T-helper 1 cell treated with Interleukin-12 subunit alpha and Interleukin-12 subunit beta and Interleukin-4 antibody, amounts not matched to agents 30 μg/mL and 1 μg/mL, for 36 hours (primary cell): Measurements from ENCODE around the gene PACSIN3.
A peak's percentile ranks its signal among the peaks of the same experiment; 100 is the strongest.

Experiments used
- H3K27ac Mint-ChIP-seq: one replicate; pipeline ENCODE4 v1.8.0; 2021; ENCODE audit warnings: mild to moderate bottlenecking, mixed read lengths
- H3K27me3 Mint-ChIP-seq: one replicate; pipeline ENCODE4 v1.8.0; 2021; ENCODE audit warnings: low read depth, mixed read lengths
- H3K36me3 Mint-ChIP-seq: one replicate; pipeline ENCODE4 v1.8.0; 2021; ENCODE audit warnings: low read depth, mixed read lengths
- H3K4me1 Mint-ChIP-seq: one replicate; pipeline ENCODE4 v1.8.0; 2021; ENCODE audit warnings: low read depth, mixed read lengths
- H3K4me3 Mint-ChIP-seq: one replicate; pipeline ENCODE4 v1.8.0; 2021; ENCODE audit warnings: mild to moderate bottlenecking, moderate library complexity, mixed read lengths
- H3K9me3 Mint-ChIP-seq: one replicate; pipeline ENCODE4 v1.8.0; 2021; ENCODE audit warnings: mixed read lengths

PACSIN3 gene

DNA sequence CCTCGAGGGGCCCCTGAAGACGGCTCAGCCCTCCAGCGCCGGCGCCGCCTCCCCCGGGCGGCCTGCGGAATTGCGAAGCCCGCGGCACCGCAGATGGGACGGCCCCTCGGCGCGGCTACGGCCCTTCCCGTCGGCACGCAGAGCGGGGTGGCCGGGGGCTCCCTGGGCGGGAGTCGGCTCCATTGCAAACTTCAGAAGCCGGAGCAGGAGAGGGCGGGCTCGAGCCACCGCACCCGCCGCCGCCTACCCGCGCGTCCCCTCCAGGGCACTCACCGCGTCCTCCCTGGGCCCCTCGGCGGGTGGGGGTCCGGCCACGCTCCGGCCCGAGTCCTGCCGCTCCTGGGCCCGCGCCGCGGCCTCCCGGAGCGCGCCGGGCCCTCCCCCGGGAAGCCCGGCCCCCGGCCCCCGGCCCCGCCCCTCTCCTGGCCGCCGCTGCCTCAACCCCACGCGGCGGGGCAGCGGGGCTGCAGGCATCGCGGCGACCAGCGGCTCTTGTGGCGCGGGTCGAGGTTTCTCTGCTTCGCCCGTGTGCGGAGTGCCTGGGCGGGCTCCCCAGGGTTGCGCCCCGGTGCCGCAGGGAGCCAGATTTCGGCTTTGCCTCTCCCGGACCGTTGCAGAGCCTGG, at the start of gene PACSIN3:
PACSIN3 (minus strand) TSS at position 359 of the 624 bp plus-strand sequence. CDS start 3,707 bp downstream, outside the sequence.
- H3K4me3 Mint-ChIP-seq: peak within 1 kb of the TSS; percentile 70

GRCh38 chr11:47235163-47235562, 48.9 kb upstream of the PACSIN3 start:
- peak overlapping the region; percentile 88 for H3K27ac Mint-ChIP-seq
- peaks cover 41% of the 10 kb centered on the region for H3K36me3 Mint-ChIP-seq
- no peaks in the 10 kb centered on the region for H3K27me3 Mint-ChIP-seq
- H3K4me3 Mint-ChIP-seq: peak overlapping the region; percentile 70
- peaks cover 29% of the 10 kb centered on the region for H3K4me1 Mint-ChIP-seq
- no peaks in the 10 kb centered on the region for H3K9me3 Mint-ChIP-seq

More for the DNA sequence above, at the start of gene PACSIN3:
- Mint-ChIP-seq H3K27me3 (peaks cover 35% of the 10 kb centered on the region), H3K27ac (no peak within 1 kb of the TSS), H3K9me3 (no peaks in the 10 kb centered on the region), H3K4me1 (peaks cover 5% of the 10 kb centered on the region), H3K36me3 (no peaks in the 10 kb centered on the region)

- H3K27me3 Mint-ChIP-seq: no peaks in the 10 kb centered on the region
- H3K4me3 Mint-ChIP-seq: peak overlapping the region; percentile 70
- H3K36me3 Mint-ChIP-seq: peaks cover 37% of the 10 kb centered on the region
- peak overlapping the region; percentile 88 for H3K27ac Mint-ChIP-seq
- H3K4me1 Mint-ChIP-seq: peaks cover 29% of the 10 kb centered on the region
- no peaks in the 10 kb centered on the region for H3K9me3 Mint-ChIP-seq
Observed at GRCh38 chr11:47234669-47235100, 48.5 kb upstream of the PACSIN3 start.

DNA sequence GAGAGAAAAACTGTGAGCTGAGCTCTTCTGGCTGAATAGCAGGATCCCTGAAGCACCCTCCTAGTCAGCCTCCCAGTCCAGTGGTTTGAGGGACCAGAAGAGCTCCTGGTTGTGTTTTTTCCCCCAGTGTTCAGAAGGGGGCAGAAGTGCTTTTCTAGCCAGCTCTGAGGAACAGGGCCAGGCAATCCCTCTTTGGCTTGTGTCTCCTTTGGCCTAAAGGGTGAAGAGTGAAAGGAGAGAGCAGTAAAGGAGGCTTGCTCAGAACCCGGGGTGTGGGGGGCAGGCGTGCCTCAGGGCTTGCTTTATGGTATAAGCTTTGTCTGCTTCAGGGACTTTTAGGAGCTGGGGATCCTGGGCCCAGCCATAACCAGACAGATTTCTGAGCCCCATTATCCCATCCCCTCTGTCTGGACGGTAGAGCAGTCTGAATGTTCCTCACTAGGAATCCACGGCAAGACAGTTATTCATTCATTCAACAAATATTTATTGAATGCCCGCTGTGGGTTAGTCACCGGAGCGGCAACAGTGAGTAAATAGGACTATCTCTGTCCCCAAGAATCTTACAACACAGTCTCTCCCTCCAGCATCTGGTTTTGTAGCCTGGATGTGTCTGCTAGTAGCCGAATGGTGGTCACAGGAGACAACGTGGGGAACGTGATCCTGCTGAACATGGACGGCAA, 47.9 kb upstream of the PACSIN3 start:
- H3K4me1 Mint-ChIP-seq: peaks cover 32% of the 10 kb centered on the region
- peak overlapping the region; percentile 21 for H3K4me3 Mint-ChIP-seq

GRCh38 chr11:47233051-47233450, 46.8 kb upstream of the PACSIN3 start:
- H3K27me3 Mint-ChIP-seq: no peaks in the 10 kb centered on the region
- no peaks in the 10 kb centered on the region for H3K9me3 Mint-ChIP-seq
- H3K4me3 Mint-ChIP-seq: no peak overlapping the region
- H3K4me1 Mint-ChIP-seq: peaks cover 37% of the 10 kb centered on the region
- H3K27ac Mint-ChIP-seq: no peak overlapping the region
- peaks cover 43% of the 10 kb centered on the region for H3K36me3 Mint-ChIP-seq

More for the DNA sequence above, 47.9 kb upstream of the PACSIN3 start:
- peak overlapping the region; percentile 88 for H3K27ac Mint-ChIP-seq
- H3K9me3 Mint-ChIP-seq: no peaks in the 10 kb centered on the region
- H3K27me3 Mint-ChIP-seq: no peaks in the 10 kb centered on the region
- peaks cover 41% of the 10 kb centered on the region for H3K36me3 Mint-ChIP-seq

GRCh38 chr11:47229161-47229560, 42.9 kb upstream of the PACSIN3 start:
- peak overlapping the region; percentile 50 for H3K27ac Mint-ChIP-seq
- H3K4me1 Mint-ChIP-seq: peaks cover 34% of the 10 kb centered on the region
- no peaks in the 10 kb centered on the region for H3K27me3 Mint-ChIP-seq
- no peak overlapping the region for H3K4me3 Mint-ChIP-seq
- H3K36me3 Mint-ChIP-seq: peaks cover 44% of the 10 kb centered on the region
- no peaks in the 10 kb centered on the region for H3K9me3 Mint-ChIP-seq

DNA sequence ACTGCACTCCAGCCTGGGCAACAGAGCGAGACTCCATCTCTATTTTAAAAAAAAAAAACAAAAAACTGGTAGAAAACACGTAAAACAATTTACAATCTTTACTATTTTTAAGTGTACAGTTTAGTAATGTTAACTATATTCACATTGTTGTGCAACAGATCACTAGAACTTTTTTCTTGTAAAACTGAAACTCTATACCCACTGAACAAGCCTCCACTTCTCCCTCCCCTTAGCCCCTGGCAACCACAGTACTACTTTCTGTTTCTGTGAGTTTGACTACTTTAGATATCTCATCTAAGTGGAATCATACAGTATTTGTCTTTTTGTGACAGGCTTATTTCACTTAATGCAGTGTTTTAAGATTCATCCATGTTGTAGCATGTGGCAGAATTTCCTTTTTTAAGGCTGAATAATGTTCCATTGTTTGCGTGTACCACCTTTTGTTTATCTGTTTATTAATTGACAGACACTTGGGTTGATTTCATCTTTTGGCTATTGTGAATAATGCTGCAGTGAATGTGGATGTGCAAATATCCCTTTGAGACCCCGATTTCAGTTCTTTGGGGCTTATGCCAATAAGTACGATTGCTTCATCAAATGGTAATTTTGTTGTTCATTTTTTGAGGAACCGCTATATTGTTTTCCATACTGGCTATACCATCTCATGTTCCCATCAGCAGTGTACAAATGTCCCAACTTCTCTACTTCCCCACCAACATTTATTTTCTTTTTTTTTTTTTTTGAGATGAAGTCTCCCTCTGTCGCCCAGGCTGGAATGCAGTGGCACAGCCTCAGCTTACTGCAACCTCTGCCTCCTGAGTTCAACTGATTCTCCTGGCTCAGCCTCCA, 39.5 kb upstream of the PACSIN3 start:
- no peaks in the 10 kb centered on the region for H3K27me3 Mint-ChIP-seq
- H3K36me3 Mint-ChIP-seq: peaks cover 47% of the 10 kb centered on the region
- H3K4me3 Mint-ChIP-seq: no peak overlapping the region
- H3K4me1 Mint-ChIP-seq: peaks cover 30% of the 10 kb centered on the region
- H3K9me3 Mint-ChIP-seq: no peaks in the 10 kb centered on the region
- H3K27ac Mint-ChIP-seq: peak overlapping the region; percentile 82

DNA sequence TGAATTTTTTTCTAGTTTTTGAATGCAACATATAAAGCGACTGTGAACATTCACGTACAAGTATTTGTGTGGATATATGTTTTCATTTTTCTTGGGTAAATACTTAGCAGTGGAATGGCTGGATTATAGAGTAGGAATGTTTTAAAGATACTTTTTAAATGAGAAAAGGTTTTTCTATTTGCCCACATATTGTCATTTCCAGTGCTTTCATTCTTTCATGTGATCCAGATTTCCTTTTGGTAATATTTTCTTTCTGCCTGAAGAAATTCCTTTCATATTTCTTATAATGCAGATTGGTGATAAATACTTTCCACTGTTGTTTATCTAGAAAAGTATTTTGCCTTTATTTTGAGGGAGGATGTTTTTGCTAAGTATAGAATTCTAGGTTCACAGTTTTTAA, 36.5 kb upstream of the PACSIN3 start:
- Mint-ChIP-seq H3K27me3 (no peaks in the 10 kb centered on the region), H3K36me3 (peaks cover 47% of the 10 kb centered on the region), H3K4me1 (peaks cover 39% of the 10 kb centered on the region), H3K27ac (no peak overlapping the region), H3K4me3 (no peak overlapping the region), H3K9me3 (no peaks in the 10 kb centered on the region)

DNA sequence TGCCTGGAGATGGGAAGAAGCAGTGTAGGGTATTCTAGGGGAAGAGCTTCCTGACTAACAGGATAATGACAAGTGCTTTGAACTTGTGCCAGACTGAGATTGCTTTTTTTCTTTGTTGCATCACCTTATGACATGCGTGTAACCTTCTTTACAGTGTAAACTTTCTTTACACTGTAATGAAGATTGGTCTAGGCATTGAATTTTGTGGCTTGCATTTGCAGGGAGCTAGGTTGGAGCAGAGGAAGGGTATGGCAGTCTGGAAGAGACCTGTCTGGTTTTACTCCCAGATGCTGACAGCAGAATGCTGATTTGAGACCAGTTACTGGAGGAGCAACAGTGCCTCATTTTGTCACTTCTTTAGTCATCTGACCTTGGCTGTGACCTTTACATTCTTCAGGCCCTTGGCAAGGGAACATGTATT, 34.2 kb upstream of the PACSIN3 start:
- H3K4me3 Mint-ChIP-seq: peak overlapping the region; percentile 4
- peaks cover 48% of the 10 kb centered on the region for H3K36me3 Mint-ChIP-seq
- peaks cover 37% of the 10 kb centered on the region for H3K4me1 Mint-ChIP-seq
- H3K27ac Mint-ChIP-seq: peak overlapping the region; percentile 46
- no peaks in the 10 kb centered on the region for H3K9me3 Mint-ChIP-seq
- no peaks in the 10 kb centered on the region for H3K27me3 Mint-ChIP-seq

- Mint-ChIP-seq H3K27ac (peak overlapping the region; percentile 99), H3K27me3 (no peaks in the 10 kb centered on the region), H3K9me3 (no peaks in the 10 kb centered on the region), H3K36me3 (peaks cover 37% of the 10 kb centered on the region), H3K4me3 (peak overlapping the region; percentile 94), H3K4me1 (peaks cover 38% of the 10 kb centered on the region)
Observed at GRCh38 chr11:47216121-47216798, 30.0 kb upstream of the PACSIN3 start.

DNA sequence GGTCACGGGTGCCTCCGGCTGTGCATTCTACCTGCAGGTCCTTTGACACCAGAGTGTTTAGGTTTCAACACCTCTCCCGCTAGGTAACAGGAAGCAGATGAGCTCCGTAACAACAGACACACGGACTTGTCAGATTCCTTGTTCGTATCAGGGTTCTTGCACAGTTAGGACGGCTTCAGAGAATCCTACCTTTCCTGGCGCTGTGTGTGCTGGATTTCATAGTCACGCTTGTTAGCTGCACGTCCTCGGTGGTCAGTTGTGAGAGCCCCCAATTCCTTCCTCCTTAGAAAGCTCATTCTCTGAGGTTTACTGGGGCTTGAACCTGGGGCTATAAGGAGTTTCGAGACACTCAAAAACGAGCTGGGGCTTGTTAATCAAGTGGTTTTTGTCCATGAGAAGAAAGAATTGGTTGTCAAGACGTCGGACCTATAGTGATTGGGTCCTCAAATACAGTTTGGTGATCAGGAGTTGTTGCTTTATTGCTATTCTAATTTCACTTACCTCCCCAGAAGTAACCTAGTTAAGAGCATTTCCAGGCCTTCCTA, 29.2 kb upstream of the PACSIN3 start:
- Mint-ChIP-seq H3K27me3 (no peaks in the 10 kb centered on the region), H3K9me3 (no peaks in the 10 kb centered on the region), H3K36me3 (peaks cover 35% of the 10 kb centered on the region), H3K4me3 (peak overlapping the region; percentile 94), H3K4me1 (peaks cover 37% of the 10 kb centered on the region), H3K27ac (peak overlapping the region; percentile 99)

DNA sequence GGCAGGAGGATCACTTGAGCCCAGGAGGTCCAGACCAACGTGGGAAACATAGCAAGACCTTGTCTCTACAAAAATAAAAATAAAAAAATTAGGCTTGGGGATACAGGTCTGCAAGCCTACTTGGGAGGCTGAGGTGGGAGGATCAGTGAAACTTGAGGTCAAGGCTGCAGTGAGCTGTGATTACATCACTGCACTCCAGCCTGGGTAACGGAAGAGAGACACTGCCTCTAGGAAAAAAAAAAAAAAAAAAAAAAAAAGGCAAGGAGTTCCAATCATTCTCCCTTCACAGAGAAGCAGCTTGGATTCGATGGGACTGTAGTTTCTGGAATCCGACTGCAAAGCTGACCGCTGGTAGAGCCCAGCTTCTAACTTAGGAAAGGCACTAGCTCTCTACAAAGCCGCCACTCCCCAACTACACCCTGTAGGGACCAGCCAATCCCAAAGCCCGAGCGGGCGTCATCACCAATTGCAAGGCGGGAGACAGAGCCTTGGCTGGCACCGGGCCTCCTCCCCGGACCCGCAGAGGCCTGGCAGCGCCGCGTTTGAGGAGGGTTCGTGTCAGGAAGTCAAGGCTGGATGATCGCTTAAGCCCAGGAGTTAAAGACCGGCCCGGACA, 27.8 kb upstream of the PACSIN3 start:
- Mint-ChIP-seq H3K36me3 (peaks cover 26% of the 10 kb centered on the region), H3K9me3 (no peaks in the 10 kb centered on the region), H3K4me3 (peak overlapping the region; percentile 98), H3K4me1 (peaks cover 31% of the 10 kb centered on the region), H3K27ac (peak overlapping the region; percentile 100), H3K27me3 (no peaks in the 10 kb centered on the region)

- no peaks in the 10 kb centered on the region for H3K27me3 Mint-ChIP-seq
- H3K9me3 Mint-ChIP-seq: no peaks in the 10 kb centered on the region
- H3K27ac Mint-ChIP-seq: no peak overlapping the region
- peaks cover 25% of the 10 kb centered on the region for H3K4me1 Mint-ChIP-seq
- H3K36me3 Mint-ChIP-seq: peaks cover 19% of the 10 kb centered on the region
- no peak overlapping the region for H3K4me3 Mint-ChIP-seq
Observed at GRCh38 chr11:47212938-47213337, 26.7 kb upstream of the PACSIN3 start.
